ENCODE results near the gene MRPL58. TPM values are rescaled to one million over a fixed set of nuclear protein-coding genes. Genes with fewer than 3 reads are reported as not detected.

MRPL58 gene
- total and polyA plus RNA-seq, 2 of the 8 experiments (the other 6 are each of a cell fraction or from before 2014, with no cell fraction given): 43.6 to 49.1 TPM

DNA sequence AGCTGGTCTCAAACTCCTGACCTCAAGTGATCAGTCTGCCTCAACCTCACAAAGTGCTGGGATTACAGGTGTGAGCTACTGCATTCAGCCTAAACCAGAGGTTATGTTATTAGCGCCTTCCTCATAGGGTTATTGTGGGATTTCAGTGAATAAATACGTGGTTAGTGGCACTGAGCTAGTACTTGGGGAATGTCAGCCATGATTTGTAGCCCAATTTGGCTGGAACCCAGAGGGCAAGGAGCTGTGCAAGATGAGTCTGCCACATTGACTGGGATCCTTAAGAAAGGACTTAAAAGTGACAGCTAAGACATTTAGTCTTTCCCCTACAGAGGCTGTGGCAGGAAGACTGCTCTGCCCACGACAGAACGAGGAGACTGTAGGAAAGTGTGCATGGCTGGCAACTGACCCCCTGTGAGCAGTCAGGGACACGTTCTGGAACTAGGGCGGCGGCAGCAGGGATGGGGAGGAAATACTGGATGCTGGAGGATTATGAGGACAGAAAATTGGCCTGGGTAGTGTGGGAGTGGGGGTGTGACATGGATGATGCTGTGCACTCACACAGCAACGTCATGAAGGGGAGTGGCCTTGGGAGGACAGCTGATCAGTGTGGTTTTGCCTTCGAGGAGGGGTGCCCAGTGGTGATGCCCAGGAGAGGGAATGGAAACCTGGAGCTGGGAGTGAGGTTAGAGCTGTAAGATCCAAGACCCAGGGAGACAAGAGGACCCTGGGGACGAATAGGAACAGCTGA is 19.7 kb downstream of the MRPL58 start:
- 0 out of 2 replicates have a peak, but pooled peaks have one; percentile 14 for TF ChIP-seq TBP (IDR thresholded peaks at IDR 0.05; ENCODE audit: low read depth, low read length)
- TF ChIP-seq CREB1 (IDR thresholded peaks at IDR 0.05): peak; percentile 70
- TF ChIP-seq CHD1 (IDR thresholded peaks at IDR 0.05; ENCODE audit: low read depth, low read length): no peak
- no peak for TF ChIP-seq NANOG (IDR thresholded peaks at IDR 0.05; ENCODE audit: insufficient read depth, low read depth, low read length, poor library complexity, severe bottlenecking)
- TF ChIP-seq TAF7 (optimal IDR thresholded peaks at IDR 0.05; ENCODE audit: borderline replicate concordance, low read depth, low read length): no peak
- no peak for TF ChIP-seq RAD21 (IDR thresholded peaks at IDR 0.05 in 1 of 2, conservative IDR thresholded peaks at IDR 0.05 in 1 of 2; ENCODE audit: low read depth in 2 of 2, low read length in 2 of 2)
- Histone ChIP-seq H3K4ac (replicated peaks; ENCODE audit: insufficient read length, low read depth, low read length) (no peak overlapping the region), H2BK5ac (ENCODE audit: low read depth, low read length) (no peak overlapping the region; the same call in 1 of the 2 replicates), H4K20me1 (replicated peaks in 1 of 2; ENCODE audit: control insufficient read depth in 1 of 2, insufficient read depth in 2 of 2, low read length in 2 of 2) (no peaks in the 10 kb centered on the region), H2AFZ (ENCODE audit: low read length) (peak overlapping the region; percentile 68), H3K18ac (ENCODE audit: extremely low read depth, low read length) (no peak overlapping the region), H4K5ac (ENCODE audit: insufficient read length, low read depth, low read length) (no peak overlapping the region), H3K14ac (ENCODE audit: insufficient read length) (no peak overlapping the region), H3K56ac (replicated peaks; ENCODE audit: insufficient read length, low read depth, low read length) (no peak overlapping the region), H3K9ac (replicated peaks in 1 of 4; ENCODE audit: extremely low read depth in 1 of 4, low read depth in 3 of 4, low read length in 3 of 4) (no peak overlapping the region; a peak in 3 of 7 replicates), H3K4me3 (ENCODE audit: extremely low read depth in 1 of 4, insufficient read depth in 2 of 4, low read depth in 3 of 4, low read length in 4 of 4) (peak overlapping the region in 2 of 4 experiments; percentile 7 to 93; a peak in 5 of 8 replicates), H3K23ac (ENCODE audit: insufficient read length) (no peak overlapping the region), H2BK12ac (ENCODE audit: low read depth, low read length) (peak overlapping the region; percentile 50; the same call in 1 of the 2 replicates), H3K27me3 (replicated peaks in 1 of 4; ENCODE audit: control insufficient read depth in 3 of 4, extremely low read depth in 1 of 4, insufficient read depth in 3 of 4, low read length in 3 of 4) (no peaks in the 10 kb centered on the region), H3K4me2 (ENCODE audit: insufficient read depth in 1 of 2, low read depth in 2 of 2, low read length in 2 of 2) (peak overlapping the region; percentile 42 to 67; a peak in 3 of 4 replicates), H2BK120ac (replicated peaks; ENCODE audit: low read depth, low read length) (no peak overlapping the region), H3K27ac (ENCODE audit: low read depth, low read length) (no peak overlapping the region), H4K91ac (replicated peaks; ENCODE audit: insufficient read length, low read length) (no peak overlapping the region), H3K23me2 (ENCODE audit: low read depth, low read length) (no peaks in the 10 kb centered on the region), H4K8ac (ENCODE audit: extremely low read depth, insufficient read depth, low read length) (no peak overlapping the region), H3K4me1 (replicated peaks in 1 of 4; ENCODE audit: control insufficient read depth in 3 of 4, insufficient read depth in 4 of 4, low read length in 3 of 4) (peaks cover 3 to 10% (median 7%) of the 10 kb centered on the region in 4 experiments; a peak in 5 of 7 replicates), H2BK20ac (ENCODE audit: low read length) (no peak overlapping the region), H2BK15ac (ENCODE audit: low read length) (no peak overlapping the region), H3K36me3 (ENCODE audit: control insufficient read depth in 2 of 4, insufficient read depth in 4 of 4, low read length in 3 of 4) (no peaks in the 10 kb centered on the region), H3K79me1 (ENCODE audit: low read depth, low read length) (no peaks in the 10 kb centered on the region), H3K79me2 (ENCODE audit: control insufficient read depth in 1 of 2, insufficient read depth in 2 of 2, low read length in 2 of 2) (no peaks in the 10 kb centered on the region), H2AK5ac (ENCODE audit: low read depth, low read length) (no peak overlapping the region), H3K9me3 (ENCODE audit: insufficient read depth in 2 of 2, low read depth in 1 of 2, low read length in 1 of 2) (peaks cover 6 to 8% of the 10 kb centered on the region in 2 experiments)
- peak in 1 of 2 experiments; percentile 59 for DNase-seq (ENCODE audit: low read depth in 1 of 2, low spot score in 2 of 2)
- WGBS, 2 experiments (ENCODE audit: extremely low coverage in 1 of 2, insufficient coverage in 1 of 2, insufficient read length in 1 of 2, insufficient replicate concordance in 2 of 2, low coverage in 1 of 2, low lambda C conversion rate in 2 of 2, missing lambda C conversion rate in 1 of 2): 72% methylated on average over 10 of the region's 10 CpGs; no CpG with 5 or more reads in 1 of the 2 experiments
- ChIA-PET CTCF (ENCODE audit: partially characterized antibody) (interaction anchor here (0.6 to 2.3 kb wide), 12 partner anchors 8 to 393 kb away, joined by 3 to 22 read pairs (median 4); no protein-coding TSS in a partner anchor), POLR2A (ENCODE audit: partially characterized antibody) (interaction anchor here (0.9 to 2.2 kb wide), 6 partner anchors 9 to 65 kb away, joined by 3 to 11 read pairs (median 4); partner anchors contain the start of gene MRPL58)
- no peak for FAIRE-seq
